Ascending aorta (tissue), 2 donors: Measurements from ENCODE around the gene TMEM183A. TPM values are rescaled to one million over a fixed set of nuclear protein-coding genes. Genes with fewer than 3 reads are reported as not detected.

Source experiments
- DNase-seq, 2 donors: peaks; one replicate each; pipeline ENCODE4 v3.0.0-alpha.2; 2019; ENCODE audit warnings: low spot score in 2 of 2
- H3K27ac ChIP-seq, 2 donors: fragments of 200-600 bp; sonication (generic); one replicate each; pipeline ENCODE4 v1.5.1; 2016 to 2017; ENCODE audit warnings: mild to moderate bottlenecking in 1 of 2
- H3K27me3 ChIP-seq: fragments of 200-600 bp; sonication (generic); one replicate; pipeline ENCODE4 v1.5.1; 2017
- H3K36me3 ChIP-seq, 2 donors: fragments of 200-600 bp; sonication (generic); one replicate each; pipeline ENCODE4 v1.5.1; 2016
- H3K4me1 ChIP-seq, 2 donors: fragments of 200-600 bp; sonication (generic); one replicate each; pipeline ENCODE4 v1.5.1; 2016 to 2017; ENCODE audit warnings: mild to moderate bottlenecking in 1 of 2
- H3K4me3 ChIP-seq, 2 donors: fragments of 200-600 bp; sonication (generic); one replicate each; pipeline ENCODE4 v1.5.1; 2016 to 2017; ENCODE audit warnings: mild to moderate bottlenecking in 1 of 2
- H3K9me3 ChIP-seq, 2 donors: fragments of 200-600 bp; sonication (generic); one replicate each; pipeline ENCODE4 v1.5.1; 2016
- CTCF ChIP-seq, 3 experiments: fragments of 200-600 bp in 2 of 3; fragments of 450-650 bp in 1 of 3; sonication (generic) in 2 of 3; IDR thresholded peaks; one replicate each; pipeline ENCODE4 v1.5.1; 2016 to 2019; ENCODE audit warnings: antibody characterized with exemption in 3 of 3, mild to moderate bottlenecking in 1 of 3, moderate library complexity in 1 of 3
- intact Hi-C: fragments of 100-400 bp; cut with DNase I; formaldehyde crosslinking; loops from one replicate; pipeline ENCODE4 v1.15.1; 2023
- total RNA-seq: library from RNA; depleted of rRNA; stranded (reverse); fragments of >200 nt; gene quantifications from one replicate; pipeline ENCODE4 v1.1.0, GENCODE V29; 2016

The TMEM183A gene
- total RNA-seq, 1 donor from 2014 or later: 44.6 TPM

- no peaks in the 10 kb centered on the region for H3K27me3 ChIP-seq
- H3K36me3 ChIP-seq: peaks cover 3 to 13% of the 10 kb centered on the region in 2 donors
- no peak overlapping the region for H3K27ac ChIP-seq
- no peaks in the 10 kb centered on the region for H3K4me1 ChIP-seq
- TF ChIP-seq CTCF (IDR thresholded peaks at IDR 0.05): no peak
- no peak for DNase-seq
- no peaks in the 10 kb centered on the region for H3K9me3 ChIP-seq
- no peak overlapping the region for H3K4me3 ChIP-seq
- intact Hi-C loops: no loop called here
Measured at GRCh38 chr1:203056012-203056411, 48.8 kb downstream of the TMEM183A start.

GRCh38 chr1:203056516-203056915 lies 49.3 kb downstream of the TMEM183A start:
- H3K4me1 ChIP-seq: no peaks in the 10 kb centered on the region
- DNase-seq: no peak
- intact Hi-C loops: no loop called here
- no peaks in the 10 kb centered on the region for H3K9me3 ChIP-seq
- H3K4me3 ChIP-seq: no peak overlapping the region
- H3K27me3 ChIP-seq: no peaks in the 10 kb centered on the region
- H3K27ac ChIP-seq: no peak overlapping the region
- peaks cover 3 to 13% of the 10 kb centered on the region in 2 donors for H3K36me3 ChIP-seq
- no peak for TF ChIP-seq CTCF (IDR thresholded peaks at IDR 0.05)

GRCh38 chr1:203057911-203058675 lies 50.9 kb downstream of the TMEM183A start:
- Histone ChIP-seq H3K9me3 (no peaks in the 10 kb centered on the region), H3K27me3 (no peaks in the 10 kb centered on the region), H3K4me3 (no peak overlapping the region), H3K27ac (no peak overlapping the region), H3K4me1 (no peaks in the 10 kb centered on the region), H3K36me3 (peaks cover 3 to 13% of the 10 kb centered on the region in 2 donors)
- TF ChIP-seq CTCF (IDR thresholded peaks at IDR 0.05): no peak
- intact Hi-C loops: no loop called here
- no peak for DNase-seq

- Histone ChIP-seq H3K36me3 (peaks cover 0 to 13% of the 10 kb centered on the region in 2 donors), H3K9me3 (no peaks in the 10 kb centered on the region), H3K27me3 (no peaks in the 10 kb centered on the region), H3K4me3 (no peak overlapping the region), H3K27ac (no peak overlapping the region), H3K4me1 (no peaks in the 10 kb centered on the region)
- intact Hi-C loops: no loop called here
- no peak for TF ChIP-seq CTCF (IDR thresholded peaks at IDR 0.05)
- no peak for DNase-seq
Measured at GRCh38 chr1:203058676-203058935, 51.4 kb downstream of the TMEM183A start.

GRCh38 chr1:203059485-203059884 lies 52.3 kb downstream of the TMEM183A start:
- intact Hi-C loops: no loop called here

More at GRCh38 chr1:203059485-203059884, 52.3 kb downstream of the TMEM183A start:
- no peak overlapping the region for H3K4me3 ChIP-seq
- no peaks in the 10 kb centered on the region for H3K4me1 ChIP-seq
- no peaks in the 10 kb centered on the region for H3K9me3 ChIP-seq
- H3K36me3 ChIP-seq: peaks cover 0 to 13% of the 10 kb centered on the region in 2 donors
- no peak for TF ChIP-seq CTCF (IDR thresholded peaks at IDR 0.05)
- H3K27me3 ChIP-seq: no peaks in the 10 kb centered on the region
- DNase-seq: no peak
- H3K27ac ChIP-seq: no peak overlapping the region
